GM12878 (cell line): ENCODE results near the gene OR1I1.

Source experiments
- ATF7 ChIP-seq: fragments of 450-650 bp; IDR thresholded peaks from 2 replicates; pipeline ENCODE4 v1.6.1; 2016; ENCODE audit warnings: low read depth, mild to moderate bottlenecking
- CHD4 ChIP-seq: fragments of 200-600 bp; sonication (generic); IDR thresholded peaks from 2 replicates; pipeline ENCODE4 v1.6.1; 2016; ENCODE audit warnings: mild to moderate bottlenecking
- CUX1 ChIP-seq: IDR thresholded peaks from 2 replicates; pipeline ENCODE4 v1.6.1; 2012; ENCODE audit warnings: improper control_type of control experiment, low read depth, low read length; ENCODE audit not compliant: insufficient replicate concordance
- EP300 ChIP-seq, 2 experiments: fragments of 150-350 bp in 1 of 2; IDR thresholded peaks; 2 replicates each; pipeline ENCODE4 v1.6.1; 2011 to 2012; ENCODE audit warnings: low read depth in 2 of 2, low read length in 2 of 2, borderline replicate concordance in 1 of 2, improper control_type of control experiment in 1 of 2, inconsistent platforms in 1 of 2; ENCODE audit not compliant: control insufficient read depth in 1 of 2
- HDAC2 ChIP-seq: fragments of 200-600 bp; sonication (generic); IDR thresholded peaks from 2 replicates; pipeline ENCODE4 v1.6.1; 2017
- MAX ChIP-seq: IDR thresholded peaks from 2 replicates; pipeline ENCODE4 v1.6.1; 2012; ENCODE audit warnings: low read depth, low read length, improper control_type of control experiment
- MLLT1 ChIP-seq: fragments of 450-650 bp; IDR thresholded peaks from 2 replicates; pipeline ENCODE4 v1.6.1; 2016; ENCODE audit warnings: mild to moderate bottlenecking
- REST ChIP-seq: IDR thresholded peaks from 2 replicates; pipeline ENCODE4 v1.6.1; 2012; ENCODE audit warnings: mild to moderate bottlenecking, low read depth, low read length
- SP1 ChIP-seq: IDR thresholded peaks from one replicate; pipeline ENCODE4 v1.6.1; 2011; ENCODE audit warnings: low read depth, low read length
- ZNF384 ChIP-seq: IDR thresholded peaks from 2 replicates; pipeline ENCODE4 v1.6.1; 2012; ENCODE audit warnings: low read depth, mild to moderate bottlenecking, low read length, improper control_type of control experiment, borderline replicate concordance

GRCh38 chr19:15098460-15098859 lies 16.4 kb downstream of the OR1I1 start:
- TF ChIP-seq MLLT1 (no peak), REST (no peak), CUX1 (no peak), CHD4 (no peak), ZNF384 (no peak), MAX (no peak), EP300 (IDR thresholded peaks at IDR 0.05; ENCODE audit: borderline replicate concordance in 1 of 2, control insufficient read depth in 1 of 2, low read depth in 2 of 2, low read length in 2 of 2) (no peak), SP1 (no peak), ATF7 (no peak), HDAC2 (no peak)
